ENCODE data around the gene ATP2C2.

DNA sequence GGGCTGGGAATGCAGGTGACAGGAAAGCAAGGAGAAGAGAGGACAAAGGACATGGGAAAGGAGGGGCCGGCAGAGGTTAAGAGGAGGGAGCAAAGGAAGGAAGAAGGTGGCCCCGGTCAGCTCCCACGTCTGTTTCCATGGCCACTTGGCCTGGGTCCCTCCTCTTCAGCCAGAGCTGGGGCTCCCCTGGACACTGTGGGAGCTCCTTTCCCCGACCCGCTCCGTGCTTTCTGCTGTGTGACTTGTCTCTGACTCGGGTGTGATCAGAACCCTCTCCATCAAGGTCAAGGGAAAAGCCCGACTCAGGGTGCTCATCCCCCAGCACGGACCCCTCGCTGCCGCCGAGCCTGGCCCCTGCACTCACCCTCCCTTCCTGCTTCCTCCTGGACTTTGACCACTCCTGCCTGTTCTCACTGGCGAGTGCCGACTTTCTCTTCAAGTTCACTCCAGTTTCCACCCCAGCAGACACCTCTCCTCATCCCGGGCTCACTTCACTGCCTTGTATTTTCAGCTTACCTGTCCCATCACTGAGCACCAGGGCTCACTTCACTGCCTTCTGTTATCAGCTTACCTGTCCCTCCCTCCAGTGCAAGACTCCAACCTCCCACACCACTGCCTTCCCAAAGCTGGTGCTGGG is 74.9 kb downstream of the ATP2C2 start:
- TF ChIP-seq TARDBP (IDR thresholded peaks at IDR 0.05): no peak
- no peak for TF ChIP-seq FOXM1 (IDR thresholded peaks at IDR 0.05; ENCODE audit: borderline replicate concordance)
- TF ChIP-seq NFRKB (IDR thresholded peaks at IDR 0.05): no peak
- TF ChIP-seq SUZ12 (IDR thresholded peaks at IDR 0.05): no peak
- TF ChIP-seq L3MBTL2 (conservative IDR thresholded peaks at IDR 0.05): no peak
- no peak for TF ChIP-seq SP1 (IDR thresholded peaks at IDR 0.05)
- TF ChIP-seq BHLHE40 (IDR thresholded peaks at IDR 0.05; ENCODE audit: borderline replicate concordance): no peak
- TF ChIP-seq ZNF384 (IDR thresholded peaks at IDR 0.05): no peak
- no peak for TF ChIP-seq FOXK2 (IDR thresholded peaks at IDR 0.05)
- TF ChIP-seq PKNOX1 (IDR thresholded peaks at IDR 0.05): no peak
- TF ChIP-seq ELF4 (IDR thresholded peaks at IDR 0.05): no peak
